Natural killer cell treated with Interleukin-12 subunit alpha and Interleukin-12 subunit beta and Interleukin-15 and Interleukin-18, amount 100 ng/mL, for 72 hours (primary cell): ENCODE measurements around the gene TM2D1. TPM values are rescaled to one million over a fixed set of nuclear protein-coding genes. Genes with fewer than 3 reads are reported as not detected.
"Not testable (repeated sequence)": the region's sequence is repeated elsewhere in the genome, so short reads cannot be mapped to it uniquely, and the experiment has no call there.

ENCODE experiments used
- ATAC-seq, 2 donors: fragments of 150-1000 bp; cut with Tn5 transposase in 1 of 2; sonication (Bioruptor Pico), chemical (Tn5 transposase) in 1 of 2; 2 replicates each; pipeline ENCODE4 v1.10.0; 2021
- DNase-seq: peaks from one replicate; pipeline ENCODE4 v3.0.0; 2022; ENCODE audit warnings: low spot score
- H3K27ac Mint-ChIP-seq, 2 donors: 1 replicate in 1 of 2; 2 replicates in 1 of 2; pipeline ENCODE4 v1.8.0; 2022; ENCODE audit warnings: mixed read lengths in 2 of 2, mild to moderate bottlenecking in 1 of 2, moderate library complexity in 1 of 2
- H3K27me3 Mint-ChIP-seq, 2 donors: 1 replicate in 1 of 2; 2 replicates in 1 of 2; pipeline ENCODE4 v1.8.0; 2022; ENCODE audit warnings: mixed read lengths in 2 of 2
- H3K36me3 Mint-ChIP-seq: one replicate; pipeline ENCODE4 v1.8.0; 2022; ENCODE audit warnings: mixed read lengths
- H3K4me1 Mint-ChIP-seq, 2 donors: 1 replicate in 1 of 2; 2 replicates in 1 of 2; pipeline ENCODE4 v1.8.0; 2022; ENCODE audit warnings: low read depth in 2 of 2, mixed read lengths in 2 of 2, mild to moderate bottlenecking in 1 of 2
- H3K4me3 Mint-ChIP-seq: one replicate; pipeline ENCODE4 v1.8.0; 2022; ENCODE audit warnings: mixed read lengths
- H3K9me3 Mint-ChIP-seq: 2 replicates; pipeline ENCODE4 v1.8.0; 2022; ENCODE audit warnings: mixed read lengths
- total RNA-seq, 2 donors: library from RNA; stranded (reverse); gene quantifications; one replicate each; pipeline ENCODE4 v1.2.3, GENCODE V29; 2022

TM2D1 gene
- total RNA-seq, 2 donors from 2014 or later: 32.7 to 33.1 TPM

DNA sequence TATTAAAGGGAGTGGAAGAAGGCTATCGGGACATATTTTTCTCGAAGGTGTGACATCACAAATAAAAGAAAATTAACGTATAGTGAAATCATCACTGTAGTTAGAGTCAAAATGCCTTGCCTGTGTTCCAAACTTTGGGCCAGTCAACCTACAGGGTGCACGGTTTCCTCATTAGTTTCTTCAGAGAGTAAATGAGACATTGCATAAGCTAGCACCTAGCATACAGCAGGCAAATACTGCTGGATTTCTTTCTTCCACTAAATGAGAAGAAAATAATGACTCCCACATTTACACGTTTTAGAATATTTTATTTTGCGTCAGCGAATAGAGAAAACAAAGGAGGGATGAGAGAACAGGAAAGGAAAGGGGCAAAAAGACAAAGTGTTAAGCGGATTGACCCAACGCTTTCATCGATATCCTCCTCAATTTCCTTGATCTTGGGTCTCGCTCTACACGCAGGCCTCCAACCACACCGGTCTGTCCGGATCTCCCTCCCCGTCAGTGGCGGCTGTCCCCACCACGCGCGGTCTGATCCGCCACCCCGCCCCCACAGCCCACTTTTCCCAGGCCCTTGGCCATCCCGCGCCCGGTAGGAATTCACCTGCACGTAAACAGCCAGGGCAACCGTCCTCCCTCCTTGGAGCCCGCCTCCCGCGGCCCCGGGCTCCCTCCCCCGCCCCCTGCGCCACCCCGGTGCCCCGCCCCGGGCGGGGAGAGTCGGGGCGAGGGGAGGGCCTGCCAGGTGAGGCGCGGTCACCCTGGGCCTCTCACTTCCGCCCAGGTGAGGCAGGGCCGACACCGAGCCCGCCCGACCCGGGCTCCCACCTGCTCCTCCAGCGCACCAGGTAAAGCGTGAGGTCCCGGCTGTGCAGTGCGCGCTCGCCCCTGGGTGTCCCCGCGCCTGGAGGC lies 17.0 kb upstream of the TM2D1 start, which contains the start of gene PATJ:
TSS of gene PATJ (plus strand) at position 770 of the 909 bp plus-strand sequence. CDS start 20,413 bp downstream, outside the sequence.
- Mint-ChIP-seq H3K4me1 (peaks cover 12 to 13% of the 10 kb centered on the region in 2 donors), H3K9me3 (no peaks in the 10 kb centered on the region), H3K4me3 (peak within 1 kb of the TSS; percentile 97), H3K27me3 (no peaks in the 10 kb centered on the region), H3K36me3 (no peaks in the 10 kb centered on the region), H3K27ac (peak within 1 kb of the TSS; percentile 69 to 90)
- peak; percentile 80 to 83 for ATAC-seq
- DNase-seq: peak; percentile 66

DNA sequence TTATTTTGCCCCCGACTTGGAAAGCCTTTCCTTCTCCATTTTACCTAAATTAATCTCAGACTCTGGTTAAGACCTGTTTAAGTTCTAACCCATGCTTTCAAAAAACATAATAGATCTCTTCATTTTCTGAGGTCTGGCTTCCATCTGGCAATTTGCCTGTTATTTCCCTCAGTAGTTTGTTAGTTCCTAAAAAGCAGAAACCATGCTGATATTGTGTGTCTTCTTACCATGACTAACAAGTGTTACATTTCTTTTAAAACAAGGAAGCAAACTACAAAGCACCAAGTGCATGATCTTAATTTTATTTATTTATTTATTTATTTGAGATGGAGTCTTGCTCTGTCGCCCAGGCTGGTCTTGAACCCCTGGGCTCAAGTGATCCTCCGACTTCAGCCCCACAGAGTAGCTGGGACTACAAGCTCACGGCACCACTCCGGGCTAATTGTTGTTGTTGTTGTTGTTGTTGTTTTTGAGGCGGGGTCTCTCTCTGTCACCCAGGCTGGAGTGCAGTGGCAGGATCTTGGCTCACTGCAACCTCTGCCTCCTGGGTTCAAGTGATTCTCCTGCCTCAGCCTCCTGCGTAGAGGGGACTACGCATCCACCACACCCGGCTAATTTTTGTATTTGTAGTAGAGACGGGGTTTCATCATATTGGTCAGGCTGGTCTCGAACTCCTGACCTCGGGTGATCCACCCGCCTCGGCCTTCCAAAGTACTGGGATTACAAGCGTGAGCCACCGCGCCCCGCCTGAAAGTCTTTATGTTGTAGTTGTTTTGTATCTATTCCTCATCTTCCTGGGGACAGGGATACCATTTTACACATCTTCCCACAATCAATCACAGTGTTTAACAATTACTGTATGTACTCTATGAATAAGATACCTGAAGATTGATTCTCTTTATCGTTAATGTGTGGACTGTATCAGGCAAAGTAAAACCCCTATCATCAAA lies 16.1 kb upstream of the TM2D1 start:
- Mint-ChIP-seq H3K27me3 (no peaks in the 10 kb centered on the region), H3K36me3 (no peaks in the 10 kb centered on the region), H3K4me3 (peak overlapping the region; percentile 97), H3K27ac (peak overlapping the region; percentile 69 to 90), H3K4me1 (peaks cover 9 to 13% of the 10 kb centered on the region in 2 donors), H3K9me3 (no peaks in the 10 kb centered on the region)
- DNase-seq (no peak), ATAC-seq (no peak)

DNA sequence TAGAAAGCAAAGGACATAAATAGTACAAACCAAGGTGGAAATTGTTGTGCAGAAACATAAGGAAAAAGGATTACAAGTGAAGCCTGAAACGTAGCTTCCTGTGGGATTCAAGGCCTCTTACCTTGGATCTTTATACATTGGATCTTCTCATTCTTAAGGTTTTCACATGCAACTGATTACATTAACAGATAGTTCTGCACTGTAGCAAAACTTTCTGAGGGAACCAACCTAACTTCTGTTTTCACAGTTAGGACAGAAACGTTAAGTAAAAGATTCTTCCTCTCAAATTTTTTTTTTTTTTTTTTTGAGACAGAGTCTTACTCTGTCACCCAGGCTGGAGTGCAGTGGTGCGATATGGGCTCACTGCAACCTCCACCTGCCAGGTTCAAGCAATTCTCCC lies 7.8 kb upstream of the TM2D1 start:
- Mint-ChIP-seq H3K36me3 (no peaks in the 10 kb centered on the region), H3K4me1 (no peaks in the 10 kb centered on the region), H3K27me3 (peaks cover 0 to 4% of the 10 kb centered on the region in 2 donors), H3K27ac (no peak overlapping the region), H3K4me3 (no peak overlapping the region), H3K9me3 (no peaks in the 10 kb centered on the region)
- DNase-seq (no peak), ATAC-seq (no peak)

DNA sequence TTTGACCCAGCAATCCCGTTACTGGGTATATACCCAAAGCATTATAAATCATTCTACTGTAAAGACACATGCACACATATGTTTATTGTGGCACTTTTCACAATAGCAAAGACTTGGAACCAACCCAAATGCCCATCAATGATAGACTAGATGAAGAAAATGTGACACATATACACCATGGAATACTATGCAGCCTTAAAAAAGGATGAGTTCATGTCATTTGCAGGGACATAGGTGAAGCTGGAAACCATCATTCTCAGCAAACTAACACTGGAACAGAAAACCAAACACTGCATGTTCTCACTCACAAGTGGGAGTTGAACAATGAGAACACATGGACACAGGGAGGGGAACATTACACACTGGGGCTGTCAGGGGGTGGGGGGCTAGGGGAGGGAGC lies 5.7 kb upstream of the TM2D1 start:
- H3K27me3 Mint-ChIP-seq: not testable (repeated sequence)

DNA sequence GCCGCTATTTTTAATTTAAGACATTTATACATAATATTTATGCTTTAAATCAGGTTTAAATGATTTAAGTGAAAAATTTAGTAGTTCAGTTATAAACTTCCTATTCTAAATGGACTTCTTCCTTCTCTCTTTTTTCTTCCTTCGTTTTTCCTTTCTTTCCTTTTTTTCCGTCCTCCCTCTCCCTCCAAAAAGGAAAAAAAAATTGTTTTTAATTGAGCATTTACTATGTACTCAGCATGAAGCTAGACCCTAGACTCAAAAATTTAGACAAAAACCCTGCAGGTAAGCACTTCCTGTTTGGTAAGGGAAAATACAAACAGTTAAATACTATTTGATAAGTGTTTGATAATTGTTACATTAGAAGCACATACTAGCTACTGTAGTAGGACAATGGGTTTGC lies 2.6 kb upstream of the TM2D1 start:
- ATAC-seq (no peak), DNase-seq (no peak)
- no peaks in the 10 kb centered on the region for H3K9me3 Mint-ChIP-seq
- peaks cover 14 to 20% of the 10 kb centered on the region in 2 donors for H3K4me1 Mint-ChIP-seq
- peaks cover 0 to 3% of the 10 kb centered on the region in 2 donors for H3K27me3 Mint-ChIP-seq
- H3K36me3 Mint-ChIP-seq: peaks cover 6% of the 10 kb centered on the region
- no peak overlapping the region for H3K27ac Mint-ChIP-seq
- peak overlapping the region; percentile 26 for H3K4me3 Mint-ChIP-seq

More for the DNA sequence above, 5.7 kb upstream of the TM2D1 start:
- DNase-seq, ATAC-seq, H3K27ac Mint-ChIP-seq, H3K36me3 Mint-ChIP-seq, H3K4me1 Mint-ChIP-seq, H3K9me3 Mint-ChIP-seq, H3K4me3 Mint-ChIP-seq: not testable (repeated sequence)

DNA sequence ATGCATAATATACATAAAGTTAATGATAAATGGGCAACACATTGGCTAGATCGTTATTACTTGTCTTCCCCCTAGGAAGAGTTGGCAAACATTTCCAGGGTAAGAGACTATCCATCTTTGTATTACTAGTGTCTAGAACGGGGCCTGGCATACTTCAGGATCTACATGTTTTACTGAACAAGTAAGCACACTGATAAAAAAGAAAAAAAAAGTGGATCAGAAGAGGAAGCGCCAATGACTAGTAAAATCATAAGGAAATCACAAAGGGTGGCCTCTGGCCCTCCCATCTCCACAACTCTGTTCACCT lies 482 bp downstream of the TM2D1 start:
- peaks cover 20% of the 10 kb centered on the region in 2 donors for H3K4me1 Mint-ChIP-seq
- peak overlapping the region; percentile 99 for H3K4me3 Mint-ChIP-seq
- peak overlapping the region; percentile 100 for H3K27ac Mint-ChIP-seq
- H3K9me3 Mint-ChIP-seq: no peaks in the 10 kb centered on the region
- ATAC-seq (no peak), DNase-seq (no peak)
- peaks cover 0 to 3% of the 10 kb centered on the region in 2 donors for H3K27me3 Mint-ChIP-seq
- peaks cover 6% of the 10 kb centered on the region for H3K36me3 Mint-ChIP-seq

DNA sequence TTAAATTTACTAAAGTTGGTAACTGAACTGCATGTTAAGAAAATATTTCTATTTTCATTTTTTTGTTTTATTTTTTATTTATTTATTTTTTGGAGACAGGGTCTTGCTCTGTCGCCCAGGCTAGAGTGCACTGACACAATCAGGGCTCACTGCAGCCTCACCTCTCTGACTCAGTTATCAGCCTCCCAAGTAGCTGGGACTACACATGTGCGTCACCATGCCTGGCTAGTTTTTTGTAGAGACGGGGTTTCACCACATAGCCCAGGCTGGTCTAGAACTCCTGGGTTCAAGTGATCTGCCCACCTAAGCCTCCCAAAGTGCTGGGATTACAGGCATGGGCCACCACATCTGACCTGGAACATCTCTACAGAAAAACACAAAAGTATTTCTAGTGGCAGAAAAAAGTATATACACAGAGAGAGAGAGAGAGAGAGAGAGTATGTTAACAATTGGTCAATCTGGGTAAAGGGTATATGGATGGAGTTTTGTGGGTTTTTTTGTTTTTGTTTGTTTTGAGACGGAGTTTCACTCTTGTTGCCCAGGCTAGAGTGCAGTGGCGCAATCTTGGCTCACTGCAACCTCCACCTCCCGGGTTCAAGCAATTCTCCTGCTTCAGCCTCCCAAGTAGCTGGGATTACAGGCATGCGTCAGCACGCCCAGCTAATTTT lies 5.8 kb downstream of the TM2D1 start:
- peaks cover 14% of the 10 kb centered on the region in 2 donors for H3K4me1 Mint-ChIP-seq
- not testable (repeated sequence) for DNase-seq, H3K4me3 Mint-ChIP-seq, ATAC-seq, H3K36me3 Mint-ChIP-seq, H3K27me3 Mint-ChIP-seq, H3K9me3 Mint-ChIP-seq, H3K27ac Mint-ChIP-seq

DNA sequence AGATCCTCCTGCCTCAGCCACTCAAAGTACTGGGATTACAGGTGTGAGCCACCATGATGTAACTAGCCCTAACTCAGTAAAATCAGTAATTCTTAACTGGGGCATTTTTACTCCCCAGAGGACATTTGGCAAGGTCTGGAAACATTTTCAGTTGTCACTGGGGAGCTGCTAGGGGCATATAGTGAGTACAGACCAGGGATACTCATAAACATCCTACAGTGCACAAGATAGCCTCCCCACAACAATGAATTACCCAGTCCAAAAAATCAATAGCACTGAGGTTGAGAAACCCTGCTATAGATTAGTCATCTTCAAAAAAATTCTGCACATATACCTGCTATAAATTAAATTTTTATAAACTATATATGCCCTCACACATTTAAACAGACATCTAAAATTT lies 13.0 kb downstream of the TM2D1 start:
- Mint-ChIP-seq H3K27me3 (no peaks in the 10 kb centered on the region), H3K9me3 (no peaks in the 10 kb centered on the region), H3K36me3 (peaks cover 4% of the 10 kb centered on the region), H3K4me1 (peaks cover 0 to 3% of the 10 kb centered on the region in 2 donors), H3K4me3 (no peak overlapping the region), H3K27ac (no peak overlapping the region)
- ATAC-seq (no peak), DNase-seq (no peak)

DNA sequence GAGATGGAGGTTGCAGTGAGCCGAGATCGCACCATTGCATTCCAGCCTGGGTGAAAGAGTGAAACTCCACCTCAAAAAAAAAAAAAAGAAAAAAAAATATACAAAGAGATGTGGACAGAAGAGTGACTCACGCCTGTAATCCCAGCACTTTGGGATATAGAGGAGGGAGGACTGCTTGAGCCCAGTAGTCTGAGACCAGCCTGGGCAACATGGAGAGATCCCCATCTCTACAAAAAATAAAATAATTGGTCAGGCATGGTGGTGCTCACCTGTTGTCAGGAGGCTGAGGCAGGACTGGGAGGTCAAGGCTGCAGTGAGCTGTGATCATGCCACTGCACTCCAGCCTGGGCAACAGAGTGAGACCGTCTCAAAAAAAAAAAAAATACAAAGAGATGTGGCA lies 13.7 kb downstream of the TM2D1 start:
- not testable (repeated sequence) for H3K9me3 Mint-ChIP-seq, H3K4me1 Mint-ChIP-seq, DNase-seq, H3K27me3 Mint-ChIP-seq, ATAC-seq, H3K4me3 Mint-ChIP-seq, H3K27ac Mint-ChIP-seq, H3K36me3 Mint-ChIP-seq

DNA sequence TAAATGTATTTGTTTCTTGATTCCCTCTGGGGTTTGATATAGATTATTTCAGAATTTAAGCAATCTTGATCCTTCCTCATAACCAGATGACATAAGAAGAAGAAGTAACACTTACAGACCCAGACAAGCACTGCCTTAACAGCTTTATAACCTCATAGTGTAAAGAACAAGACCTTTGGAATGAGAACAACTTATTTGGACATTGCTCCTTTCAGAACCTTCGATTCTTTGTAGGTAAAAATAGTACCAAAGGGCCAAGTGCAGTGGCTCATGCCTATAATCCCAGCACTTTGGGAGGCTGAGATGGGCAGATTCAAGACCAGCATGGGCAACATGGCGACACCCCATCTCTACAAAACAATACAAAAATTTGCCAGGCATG lies 15.0 kb downstream of the TM2D1 start:
- H3K4me3 Mint-ChIP-seq: no peak overlapping the region
- ATAC-seq (no peak), DNase-seq (no peak)
- peaks cover 4 to 6% of the 10 kb centered on the region in 2 donors for H3K4me1 Mint-ChIP-seq
- H3K27ac Mint-ChIP-seq: no peak overlapping the region
- H3K36me3 Mint-ChIP-seq: peaks cover 4% of the 10 kb centered on the region
- no peaks in the 10 kb centered on the region for H3K27me3 Mint-ChIP-seq
- no peaks in the 10 kb centered on the region for H3K9me3 Mint-ChIP-seq

DNA sequence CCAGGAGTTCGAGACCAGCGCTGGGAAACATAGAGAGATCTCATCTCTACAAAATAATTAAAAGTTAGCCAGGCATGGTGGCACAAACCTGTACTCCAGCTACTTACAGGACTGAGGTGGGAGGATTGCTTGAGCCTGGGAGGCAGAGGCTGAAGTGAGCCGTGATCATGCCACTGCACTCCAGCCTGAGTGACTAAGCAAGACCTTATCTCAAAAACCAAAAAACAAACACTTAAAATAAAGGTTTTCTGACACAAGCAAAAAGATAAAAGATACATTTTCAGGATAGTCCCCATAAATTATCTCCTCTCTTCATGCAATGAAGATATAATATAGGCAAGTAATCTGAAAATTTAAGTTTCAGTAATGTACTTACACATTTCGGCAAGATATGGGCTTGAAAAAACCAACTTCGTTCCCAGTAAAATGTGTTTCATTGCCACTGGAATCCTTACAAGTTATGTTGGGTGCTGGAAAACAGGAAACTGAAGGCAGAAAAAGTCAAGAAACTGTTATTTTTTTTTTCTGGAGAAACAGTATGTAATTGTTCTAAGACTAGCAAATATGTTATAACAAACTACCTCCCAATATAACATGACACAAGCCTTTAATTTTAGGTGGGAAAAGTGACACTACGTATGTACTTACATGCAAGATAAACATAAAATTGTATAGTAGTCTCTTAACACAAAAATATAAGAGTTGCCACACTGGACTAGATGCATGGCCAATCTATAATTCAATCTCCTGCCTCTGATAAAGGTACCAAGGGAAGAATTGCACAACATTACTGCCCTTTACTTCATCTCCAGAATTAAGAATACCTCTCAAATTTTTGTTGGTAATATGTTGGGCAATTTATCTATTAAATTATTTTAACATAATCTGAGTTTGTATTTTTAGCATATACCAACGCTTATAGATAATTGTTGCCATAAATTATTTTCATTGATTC lies 15.7 kb downstream of the TM2D1 start:
- H3K9me3 Mint-ChIP-seq: no peaks in the 10 kb centered on the region
- H3K4me3 Mint-ChIP-seq: no peak overlapping the region
- no peaks in the 10 kb centered on the region for H3K27me3 Mint-ChIP-seq
- H3K4me1 Mint-ChIP-seq: peaks cover 4 to 6% of the 10 kb centered on the region in 2 donors
- no peak for DNase-seq
- no peak for ATAC-seq
- no peak overlapping the region for H3K27ac Mint-ChIP-seq
- H3K36me3 Mint-ChIP-seq: peaks cover 4% of the 10 kb centered on the region

DNA sequence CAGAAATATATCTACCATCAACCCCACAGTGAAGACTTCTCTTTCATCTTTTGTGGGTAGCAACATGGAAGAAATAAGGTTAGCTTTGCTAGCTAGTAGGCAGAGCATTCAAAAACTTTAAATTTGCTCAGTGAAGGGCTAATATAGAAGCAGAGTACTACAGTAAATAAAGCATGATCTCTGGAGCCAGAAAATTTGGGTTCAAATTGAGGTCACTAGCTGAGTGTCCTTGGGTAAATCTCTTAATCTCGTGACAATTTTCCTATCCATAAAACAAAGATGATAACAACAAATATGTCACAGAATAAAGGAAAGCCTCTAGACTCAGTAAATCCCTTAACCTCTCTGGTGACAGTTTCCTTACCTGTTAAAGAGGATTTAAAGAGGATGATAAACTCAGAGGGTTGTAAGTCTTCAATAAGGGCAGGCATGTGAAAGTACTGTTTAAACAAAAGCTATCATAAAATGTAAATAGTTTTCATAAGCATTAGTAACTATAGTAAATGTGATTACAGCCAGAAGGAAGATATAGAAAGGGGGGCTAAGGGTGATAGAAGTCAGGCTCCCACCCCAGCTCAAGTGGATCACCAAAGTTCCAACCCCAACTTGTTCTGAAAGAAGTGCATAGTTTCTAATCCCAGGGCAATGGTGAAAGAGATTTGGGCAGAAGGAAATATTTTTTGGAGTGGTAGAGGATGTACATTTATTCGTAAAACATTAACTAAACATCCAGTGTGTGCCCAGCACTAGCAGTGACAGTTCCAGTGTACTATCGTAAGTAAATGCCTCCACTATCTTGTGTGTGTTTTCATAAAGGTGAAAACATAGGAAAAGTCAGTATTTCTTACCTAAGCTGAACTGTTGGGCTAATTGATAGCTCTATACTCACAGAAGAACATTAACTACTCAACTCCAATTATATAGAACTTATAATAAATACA lies 24.8 kb downstream of the TM2D1 start:
- peaks cover 18% of the 10 kb centered on the region for H3K36me3 Mint-ChIP-seq
- H3K4me1 Mint-ChIP-seq: peaks cover 0 to 2% of the 10 kb centered on the region in 2 donors
- no peak overlapping the region for H3K4me3 Mint-ChIP-seq
- no peaks in the 10 kb centered on the region for H3K9me3 Mint-ChIP-seq
- ATAC-seq (no peak), DNase-seq (no peak)
- H3K27me3 Mint-ChIP-seq: no peaks in the 10 kb centered on the region
- no peak overlapping the region for H3K27ac Mint-ChIP-seq
